Gastroesophageal sphincter (tissue), 4 donors: ENCODE measurements around the gene DOCK4. TPM values are rescaled to one million over a fixed set of nuclear protein-coding genes. Genes with fewer than 3 reads are reported as not detected.
A peak's percentile ranks its signal among the peaks of the same experiment; 100 is the strongest.

ENCODE experiments used
- ATAC-seq: fragments of 150-250 bp; one replicate; pipeline ENCODE4 v1.9.1; 2016; ENCODE audit warnings: mild to moderate bottlenecking, moderate library complexity
- H3K27ac ChIP-seq, 4 donors: fragments of 200-600 bp; sonication (generic) in 3 of 4; 1 replicate in 3 of 4; 2 replicates in 1 of 4; pipeline ENCODE4 v1.5.1; 2016 to 2019
- H3K27me3 ChIP-seq: fragments of 200-600 bp; sonication (generic); one replicate; pipeline ENCODE4 v1.5.1; 2019
- H3K36me3 ChIP-seq, 2 donors: fragments of 200-600 bp; sonication (generic); one replicate each; pipeline ENCODE4 v1.5.1; 2019; ENCODE audit warnings: control low read depth in 1 of 2
- H3K4me1 ChIP-seq, 3 donors: fragments of 200-600 bp; sonication (generic); 1 replicate in 2 of 3; 2 replicates in 1 of 3; pipeline ENCODE4 v1.5.1; 2016 to 2019; ENCODE audit warnings: control low read depth in 2 of 3
- H3K4me3 ChIP-seq, 2 donors: fragments of 200-600 bp; sonication (generic); one replicate each; pipeline ENCODE4 v1.5.1; 2019; ENCODE audit warnings: mild to moderate bottlenecking in 1 of 2, moderate library complexity in 1 of 2
- H3K9me3 ChIP-seq, 3 donors: fragments of 200-600 bp; sonication (generic); one replicate each; pipeline ENCODE4 v1.5.1; 2017 to 2019; ENCODE audit warnings: control low read depth in 2 of 3
- CTCF ChIP-seq, 4 experiments: fragments of 200-600 bp in 2 of 4; fragments of 450-650 bp in 2 of 4; sonication (generic) in 1 of 4; IDR thresholded peaks; one replicate each; pipeline ENCODE4 v1.5.1; 2017 to 2019; ENCODE audit warnings: antibody characterized with exemption in 4 of 4, mild to moderate bottlenecking in 2 of 4, moderate library complexity in 2 of 4
- EP300 ChIP-seq: sonication (generic); formaldehyde crosslinking; IDR thresholded peaks from one replicate; pipeline ENCODE4 v1.6.1; 2017; ENCODE audit warnings: antibody characterized with exemption, mild to moderate bottlenecking
- POLR2A ChIP-seq, 2 donors: fragments of 450-650 bp; IDR thresholded peaks; one replicate each; pipeline ENCODE4 v1.6.1; 2017; ENCODE audit warnings: antibody characterized with exemption in 2 of 2, mild to moderate bottlenecking in 2 of 2, moderate library complexity in 1 of 2
- POLR2AphosphoS5 ChIP-seq: sonication (generic); formaldehyde crosslinking; IDR thresholded peaks from one replicate; pipeline ENCODE4 v1.6.1; 2017; ENCODE audit warnings: antibody characterized with exemption
- WGBS, 2 donors: methylation state at CpG; one replicate each; pipeline ENCODE4 v1.1.5; 2018; ENCODE audit warnings: low coverage in 1 of 2; 5-methylcytosine and 5-hydroxymethylcytosine counted together
- total RNA-seq, 4 donors: library from RNA; depleted of rRNA; stranded (reverse); fragments of >200 nt; gene quantifications; one replicate each; pipeline ENCODE4 v1.1.0, GENCODE V29; 2016

Gene DOCK4
- total RNA-seq, 4 donors from 2014 or later, result 14.0 to 34.1 (median 24.2) TPM

GRCh38 chr7:111743244-111743847, 462.9 kb downstream of the DOCK4 start:
- Histone ChIP-seq H3K4me3 (no peak overlapping the region), H3K27ac (no peak overlapping the region), H3K4me1 (peaks cover 0 to 4% (median 0%) of the 10 kb centered on the region in 3 donors), H3K9me3 (no peaks in the 10 kb centered on the region), H3K27me3 (no peaks in the 10 kb centered on the region), H3K36me3 (peaks cover 0 to 29% of the 10 kb centered on the region in 2 donors)
- ATAC-seq, result no peak
- TF ChIP-seq EP300 (no peak), POLR2A (IDR thresholded peaks at IDR 0.05) (no peak), CTCF (IDR thresholded peaks at IDR 0.05) (no peak), POLR2AphosphoS5 (no peak)
- 78 to 88% methylated on average over 5 to 7 of the region's 7 CpGs for WGBS, 2 donors

- TF ChIP-seq EP300 (no peak), POLR2A (IDR thresholded peaks at IDR 0.05) (no peak), CTCF (IDR thresholded peaks at IDR 0.05) (peak; percentile 40 to 72 (median 60)), POLR2AphosphoS5 (no peak)
- peak; percentile 56 for ATAC-seq
- WGBS, 2 donors, result 35% methylated on average over 7 to 8 of the region's 8 CpGs
Measured at GRCh38 chr7:111741811-111742240, 464.4 kb downstream of the DOCK4 start.

GRCh38 chr7:111740942-111741341, 465.3 kb downstream of the DOCK4 start:
- 69 to 93% methylated on average over 3 of the region's 3 CpGs for WGBS, 2 donors
- ATAC-seq, result no peak
- no peak overlapping the region for H3K4me3 ChIP-seq
- H3K27me3 ChIP-seq, result no peaks in the 10 kb centered on the region
- TF ChIP-seq POLR2A (IDR thresholded peaks at IDR 0.05), result no peak
- no peak for TF ChIP-seq EP300
- no peak for TF ChIP-seq CTCF (IDR thresholded peaks at IDR 0.05)
- TF ChIP-seq POLR2AphosphoS5, result no peak
- H3K36me3 ChIP-seq, result peaks cover 0 to 38% of the 10 kb centered on the region in 2 donors
- H3K27ac ChIP-seq, result no peak overlapping the region
- H3K9me3 ChIP-seq, result no peaks in the 10 kb centered on the region
- peaks cover 0 to 4% (median 0%) of the 10 kb centered on the region in 3 donors for H3K4me1 ChIP-seq

More at GRCh38 chr7:111741811-111742240, 464.4 kb downstream of the DOCK4 start:
- H3K4me1 ChIP-seq, result peaks cover 0 to 4% (median 0%) of the 10 kb centered on the region in 3 donors
- H3K9me3 ChIP-seq, result no peaks in the 10 kb centered on the region
- H3K27ac ChIP-seq, result no peak overlapping the region
- no peak overlapping the region for H3K4me3 ChIP-seq
- H3K36me3 ChIP-seq, result peaks cover 0 to 38% of the 10 kb centered on the region in 2 donors
- H3K27me3 ChIP-seq, result no peaks in the 10 kb centered on the region

- TF ChIP-seq CTCF (IDR thresholded peaks at IDR 0.05) (no peak), EP300 (no peak), POLR2A (IDR thresholded peaks at IDR 0.05) (no peak), POLR2AphosphoS5 (no peak)
Measured at GRCh38 chr7:111736552-111736874, 469.7 kb downstream of the DOCK4 start.

More at GRCh38 chr7:111736552-111736874, 469.7 kb downstream of the DOCK4 start:
- peaks cover 0 to 53% of the 10 kb centered on the region in 2 donors for H3K36me3 ChIP-seq
- H3K4me1 ChIP-seq, result peaks cover 0 to 6% (median 0%) of the 10 kb centered on the region in 3 donors
- no peaks in the 10 kb centered on the region for H3K27me3 ChIP-seq
- no peak overlapping the region for H3K27ac ChIP-seq
- H3K9me3 ChIP-seq, result no peaks in the 10 kb centered on the region
- ATAC-seq, result no peak
- no peak overlapping the region for H3K4me3 ChIP-seq
- WGBS, 2 donors, result 53 to 64% methylated on average over 4 of the region's 4 CpGs
